ENCODE data around the gene ATG10.
"Not testable (repeated sequence)": the region's sequence is repeated elsewhere in the genome, so short reads cannot be mapped to it uniquely, and the experiment has no call there.

DNA sequence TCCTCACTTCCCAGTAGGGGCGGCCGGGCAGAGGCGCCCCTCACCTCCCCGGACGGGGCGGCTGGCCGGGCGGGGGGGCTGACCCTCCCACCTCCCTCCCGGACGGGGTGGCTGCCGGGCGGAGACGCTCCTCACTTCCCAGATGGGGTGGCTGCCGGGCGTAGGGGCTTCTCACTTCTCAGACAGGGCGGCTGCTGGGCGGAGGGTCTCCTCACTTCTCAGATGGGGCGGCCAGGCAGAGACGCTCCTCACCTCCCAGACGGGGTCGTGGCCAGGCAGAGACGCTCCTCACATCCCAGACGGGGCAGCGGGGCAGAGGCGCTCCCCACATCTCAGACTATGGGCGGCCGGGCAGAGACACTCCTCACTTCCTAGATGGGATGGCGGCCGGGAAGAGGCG is 11.7 kb downstream of the ATG10 start:
- TF ChIP-seq, protein P1, sequence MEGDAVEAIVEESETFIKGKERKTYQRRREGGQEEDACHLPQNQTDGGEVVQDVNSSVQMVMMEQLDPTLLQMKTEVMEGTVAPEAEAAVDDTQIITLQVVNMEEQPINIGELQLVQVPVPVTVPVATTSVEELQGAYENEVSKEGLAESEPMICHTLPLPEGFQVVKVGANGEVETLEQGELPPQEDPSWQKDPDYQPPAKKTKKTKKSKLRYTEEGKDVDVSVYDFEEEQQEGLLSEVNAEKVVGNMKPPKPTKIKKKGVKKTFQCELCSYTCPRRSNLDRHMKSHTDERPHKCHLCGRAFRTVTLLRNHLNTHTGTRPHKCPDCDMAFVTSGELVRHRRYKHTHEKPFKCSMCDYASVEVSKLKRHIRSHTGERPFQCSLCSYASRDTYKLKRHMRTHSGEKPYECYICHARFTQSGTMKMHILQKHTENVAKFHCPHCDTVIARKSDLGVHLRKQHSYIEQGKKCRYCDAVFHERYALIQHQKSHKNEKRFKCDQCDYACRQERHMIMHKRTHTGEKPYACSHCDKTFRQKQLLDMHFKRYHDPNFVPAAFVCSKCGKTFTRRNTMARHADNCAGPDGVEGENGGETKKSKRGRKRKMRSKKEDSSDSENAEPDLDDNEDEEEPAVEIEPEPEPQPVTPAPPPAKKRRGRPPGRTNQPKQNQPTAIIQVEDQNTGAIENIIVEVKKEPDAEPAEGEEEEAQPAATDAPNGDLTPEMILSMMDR (IDR thresholded peaks at IDR 0.05), result not testable (repeated sequence)
- not testable (repeated sequence) for TF ChIP-seq EP300, POLR2A, POLR2AphosphoS5 (IDR thresholded peaks at IDR 0.05)

Data from gastroesophageal sphincter (tissue), 3 donors.